GM19468 (cell line): ENCODE measurements around the gene RBBP4.
"Not testable (repeated sequence)": the region's sequence is repeated elsewhere in the genome, so short reads cannot be mapped to it uniquely, and the experiment has no call there.

ENCODE experiments used
- ATAC-seq: cut with Tn5 transposase; IDR thresholded peaks from one replicate; pipeline ENCODE4 v1.9.1; 2021; ENCODE audit warnings: mild to moderate bottlenecking, moderate library complexity, moderate number of reproducible peaks; ENCODE audit not compliant: unreplicated experiment; ENCODE audit errors: extremely low read depth

Gene RBBP4

GRCh38 chr1:32684167-32684811, 33.3 kb downstream of the RBBP4 start:
- no peak for ATAC-seq

- ATAC-seq = no peak
Observed at GRCh38 chr1:32685498-32685897, 34.5 kb downstream of the RBBP4 start.

GRCh38 chr1:32686387-32686786, 35.4 kb downstream of the RBBP4 start:
- ATAC-seq = no peak

- no peak for ATAC-seq
Observed at GRCh38 chr1:32693455-32694174, 42.6 kb downstream of the RBBP4 start.

GRCh38 chr1:32695098-32695904, 44.3 kb downstream of the RBBP4 start:
- no peak for ATAC-seq

- ATAC-seq = no peak
Observed at GRCh38 chr1:32696041-32696440, 45.0 kb downstream of the RBBP4 start.

- ATAC-seq = not testable (repeated sequence)
Observed at GRCh38 chr1:32696996-32697395, 46.0 kb downstream of the RBBP4 start.

GRCh38 chr1:32701421-32701911, 50.5 kb downstream of the RBBP4 start:
- no peak for ATAC-seq

GRCh38 chr1:32701951-32702598, 51.1 kb downstream of the RBBP4 start:
- no peak for ATAC-seq

GRCh38 chr1:32702599-32703478, 51.8 kb downstream of the RBBP4 start, which contains the start of gene SYNC:
TSS of gene SYNC (minus strand) at chr1:32702770. CDS start at chr1:32702660, 110 bp downstream.
- no peak for ATAC-seq

GRCh38 chr1:32703479-32704291, 52.7 kb downstream of the RBBP4 start:
- no peak for ATAC-seq

- ATAC-seq = no peak
Observed at GRCh38 chr1:32705516-32705915, 54.5 kb downstream of the RBBP4 start.

GRCh38 chr1:32706491-32706890, 55.5 kb downstream of the RBBP4 start:
- no peak for ATAC-seq

- ATAC-seq = no peak
Observed at GRCh38 chr1:32709075-32709474, 58.1 kb downstream of the RBBP4 start.

GRCh38 chr1:32709476-32709875, 58.5 kb downstream of the RBBP4 start:
- ATAC-seq = no peak

GRCh38 chr1:32711221-32711620, 60.2 kb downstream of the RBBP4 start:
- ATAC-seq = not testable (repeated sequence)

GRCh38 chr1:32713081-32713480, 62.1 kb downstream of the RBBP4 start:
- no peak for ATAC-seq

- no peak for ATAC-seq
Observed at GRCh38 chr1:32714277-32714676, 63.3 kb downstream of the RBBP4 start.
